HEK293 (cell line): ENCODE results near the gene RIPK4.

Experiments used
- CTCF ChIP-seq: fragments of 450-650 bp; formaldehyde crosslinking; IDR thresholded peaks from 2 replicates; pipeline ENCODE4 v1.5.1; 2016; ENCODE audit warnings: missing biosample characterization, missing genetic modification characterization
- GLI4 ChIP-seq: fragments of 450-650 bp; formaldehyde crosslinking; IDR thresholded peaks from 2 replicates; pipeline ENCODE4 v1.5.1; 2016; ENCODE audit warnings: missing biosample characterization, missing genetic modification characterization
- SETDB1 ChIP-seq: IDR thresholded peaks from one replicate; pipeline ENCODE4 v1.6.1; 2017; ENCODE audit warnings: mild to moderate bottlenecking, low read length, moderate library complexity, mixed read lengths; ENCODE audit not compliant: insufficient read length
- TCF7L2 ChIP-seq: IDR thresholded peaks from 2 replicates; pipeline ENCODE4 v1.6.1; 2011; ENCODE audit warnings: low read depth, mild to moderate bottlenecking, inconsistent platforms, low read length, moderate library complexity, borderline replicate concordance
- TSHZ1 ChIP-seq: fragments of 450-650 bp; formaldehyde crosslinking; IDR thresholded peaks from 2 replicates; pipeline ENCODE4 v1.5.1; 2016; ENCODE audit warnings: missing biosample characterization, missing genetic modification characterization, borderline replicate concordance
- ZBTB17 ChIP-seq: fragments of 450-650 bp; formaldehyde crosslinking; IDR thresholded peaks from 2 replicates; pipeline ENCODE4 v1.5.1; 2016; ENCODE audit warnings: missing biosample characterization, missing genetic modification characterization
- ZNF175 ChIP-seq: fragments of 450-650 bp; formaldehyde crosslinking; IDR thresholded peaks from 2 replicates; pipeline ENCODE4 v1.5.1; 2016; ENCODE audit warnings: missing biosample characterization, missing genetic modification characterization
- ZNF184 ChIP-seq: fragments of 450-650 bp; IDR thresholded peaks from 2 replicates; pipeline ENCODE4 v1.5.1; 2018; ENCODE audit warnings: missing biosample characterization, mild to moderate bottlenecking, missing genetic modification characterization
- ZNF292 ChIP-seq: fragments of 450-650 bp; formaldehyde crosslinking; IDR thresholded peaks from 2 replicates; pipeline ENCODE4 v1.5.1; 2016; ENCODE audit warnings: low read depth, missing biosample characterization, missing genetic modification characterization, borderline replicate concordance
- ZNF335 ChIP-seq: fragments of 450-650 bp; formaldehyde crosslinking; conservative IDR thresholded peaks from 2 replicates; pipeline ENCODE4 v1.5.1; 2016; ENCODE audit warnings: missing biosample characterization, missing genetic modification characterization
- ZNF48 ChIP-seq: fragments of 450-650 bp; formaldehyde crosslinking; IDR thresholded peaks from 2 replicates; pipeline ENCODE4 v1.5.1; 2016; ENCODE audit warnings: missing biosample characterization, missing genetic modification characterization
- TF ChIP-seq, protein P1 (sequence below): fragments of 450-650 bp; formaldehyde crosslinking; IDR thresholded peaks from 2 replicates; pipeline ENCODE4 v1.5.1; 2016; ENCODE audit warnings: missing biosample characterization, missing genetic modification characterization, low read depth

- no peak for TF ChIP-seq CTCF (tag by site-specific recombination)
- no peak for TF ChIP-seq SETDB1
- TF ChIP-seq GLI4 (tag by site-specific recombination), result no peak
- TF ChIP-seq ZNF48, result no peak
- no peak for TF ChIP-seq ZNF292 (tag by site-specific recombination)
- no peak for TF ChIP-seq ZNF184
- TF ChIP-seq TCF7L2, result no peak
- TF ChIP-seq, protein P1, sequence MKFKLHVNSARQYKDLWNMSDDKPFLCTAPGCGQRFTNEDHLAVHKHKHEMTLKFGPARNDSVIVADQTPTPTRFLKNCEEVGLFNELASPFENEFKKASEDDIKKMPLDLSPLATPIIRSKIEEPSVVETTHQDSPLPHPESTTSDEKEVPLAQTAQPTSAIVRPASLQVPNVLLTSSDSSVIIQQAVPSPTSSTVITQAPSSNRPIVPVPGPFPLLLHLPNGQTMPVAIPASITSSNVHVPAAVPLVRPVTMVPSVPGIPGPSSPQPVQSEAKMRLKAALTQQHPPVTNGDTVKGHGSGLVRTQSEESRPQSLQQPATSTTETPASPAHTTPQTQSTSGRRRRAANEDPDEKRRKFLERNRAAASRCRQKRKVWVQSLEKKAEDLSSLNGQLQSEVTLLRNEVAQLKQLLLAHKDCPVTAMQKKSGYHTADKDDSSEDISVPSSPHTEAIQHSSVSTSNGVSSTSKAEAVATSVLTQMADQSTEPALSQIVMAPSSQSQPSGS, result no peak
- no peak for TF ChIP-seq ZNF335
- TF ChIP-seq ZNF175 (tag by site-specific recombination), result no peak
- no peak for TF ChIP-seq ZBTB17
- no peak for TF ChIP-seq TSHZ1 (tag by site-specific recombination)
Measured at GRCh38 chr21:41808094-41808493, 41.2 kb upstream of the RIPK4 start.
